GM18508 (cell line): Measurements from ENCODE around the gene DEDD2.
A peak's percentile ranks its signal among the peaks of the same experiment; 100 is the strongest.

ENCODE experiments used
- ATAC-seq: cut with Tn5 transposase; IDR thresholded peaks from one replicate; pipeline ENCODE4 v1.9.1; 2021; ENCODE audit warnings: moderate number of reproducible peaks; ENCODE audit not compliant: insufficient read depth, unreplicated experiment

The DEDD2 gene

GRCh38 chr19:42249149-42249750, 31.8 kb upstream of the DEDD2 start:
- no peak for ATAC-seq

- no peak for ATAC-seq
Measured at GRCh38 chr19:42248270-42249148, 31.0 kb upstream of the DEDD2 start.

- no peak for ATAC-seq
Measured at GRCh38 chr19:42247640-42248199, 30.2 kb upstream of the DEDD2 start.

GRCh38 chr19:42246922-42247639, 29.6 kb upstream of the DEDD2 start:
- ATAC-seq: no peak

GRCh38 chr19:42246143-42246921, 28.9 kb upstream of the DEDD2 start:
- ATAC-seq: no peak

- ATAC-seq: no peak
Measured at GRCh38 chr19:42245231-42245630, 27.8 kb upstream of the DEDD2 start.

GRCh38 chr19:42244347-42245220, 27.1 kb upstream of the DEDD2 start:
- peak; percentile 30 for ATAC-seq

GRCh38 chr19:42242512-42243409, 25.3 kb upstream of the DEDD2 start, which contains the start of gene GSK3A:
Gene GSK3A (minus strand): TSS chr19:42242602. CDS start chr19:42242465, 137 bp downstream.
- ATAC-seq: peak; percentile 38

- ATAC-seq: no peak
Measured at GRCh38 chr19:42242069-42242511, 24.6 kb upstream of the DEDD2 start.

- ATAC-seq: no peak
Measured at GRCh38 chr19:42241279-42241678, 23.8 kb upstream of the DEDD2 start.

- no peak for ATAC-seq
Measured at GRCh38 chr19:42239544-42240220, 22.2 kb upstream of the DEDD2 start.

GRCh38 chr19:42235181-42235580, 17.7 kb upstream of the DEDD2 start:
- ATAC-seq: no peak

- ATAC-seq: no peak
Measured at GRCh38 chr19:42234364-42234763, 16.9 kb upstream of the DEDD2 start.

- no peak for ATAC-seq
Measured at GRCh38 chr19:42233678-42234292, 16.3 kb upstream of the DEDD2 start.

- no peak for ATAC-seq
Measured at GRCh38 chr19:42233106-42233505, 15.6 kb upstream of the DEDD2 start.

- ATAC-seq: no peak
Measured at GRCh38 chr19:42232435-42232834, 15.0 kb upstream of the DEDD2 start.

GRCh38 chr19:42230571-42230970, 13.1 kb upstream of the DEDD2 start:
- ATAC-seq: no peak
